ENCODE measurements around the gene SHISA3.

Gene SHISA3

DNA sequence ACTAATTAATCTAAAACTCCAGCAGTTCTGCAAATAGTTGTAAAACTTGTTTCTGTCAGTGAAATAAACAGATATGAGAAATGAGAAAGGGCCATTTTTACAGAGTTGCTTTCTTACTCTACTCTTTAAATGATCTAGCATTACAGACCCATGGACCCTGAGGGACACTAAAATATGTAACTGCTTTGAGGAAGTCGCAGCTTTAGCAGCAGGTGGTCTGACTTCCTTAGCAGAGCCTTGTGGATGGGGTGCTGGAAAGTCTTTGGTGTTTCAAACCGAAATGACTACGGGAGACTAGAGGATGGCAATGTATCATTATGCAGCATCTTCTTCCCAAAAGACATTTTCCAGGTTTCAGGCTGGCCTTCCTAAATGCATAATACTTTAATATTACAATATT lies 18.7 kb downstream of the SHISA3 start:
- no peak overlapping the region for H3K27ac ChIP-seq
- TF ChIP-seq ZFX (IDR thresholded peaks at IDR 0.05) (no peak), CTCF (conservative IDR thresholded peaks at IDR 0.05) (no peak)

DNA sequence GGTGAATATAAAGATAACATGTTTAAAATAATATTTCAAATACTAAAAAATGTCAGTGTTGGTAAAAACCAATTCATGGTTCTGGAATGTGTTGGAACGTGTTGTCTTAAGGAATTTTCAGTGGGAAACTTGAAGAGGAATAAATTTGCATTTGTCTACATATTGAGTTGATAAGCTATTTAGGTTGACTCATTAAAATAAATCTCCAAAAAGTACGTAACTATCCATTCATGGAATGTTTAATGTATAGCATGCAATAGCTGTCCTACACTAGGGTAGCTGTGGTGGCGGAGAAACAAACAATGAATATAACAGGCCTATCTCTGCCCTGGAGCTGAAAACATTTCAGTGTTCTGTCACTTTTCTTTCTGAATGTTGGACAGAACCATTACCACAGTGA lies 20.3 kb downstream of the SHISA3 start:
- no peak overlapping the region for H3K27ac ChIP-seq
- no peak for TF ChIP-seq CTCF (conservative IDR thresholded peaks at IDR 0.05)
- no peak for TF ChIP-seq ZFX (IDR thresholded peaks at IDR 0.05)

GRCh38 chr4:42420140-42420539 lies 22.9 kb downstream of the SHISA3 start:
- no peak overlapping the region for H3K27ac ChIP-seq
- TF ChIP-seq CTCF (conservative IDR thresholded peaks at IDR 0.05) (no peak), ZFX (IDR thresholded peaks at IDR 0.05) (no peak)

DNA sequence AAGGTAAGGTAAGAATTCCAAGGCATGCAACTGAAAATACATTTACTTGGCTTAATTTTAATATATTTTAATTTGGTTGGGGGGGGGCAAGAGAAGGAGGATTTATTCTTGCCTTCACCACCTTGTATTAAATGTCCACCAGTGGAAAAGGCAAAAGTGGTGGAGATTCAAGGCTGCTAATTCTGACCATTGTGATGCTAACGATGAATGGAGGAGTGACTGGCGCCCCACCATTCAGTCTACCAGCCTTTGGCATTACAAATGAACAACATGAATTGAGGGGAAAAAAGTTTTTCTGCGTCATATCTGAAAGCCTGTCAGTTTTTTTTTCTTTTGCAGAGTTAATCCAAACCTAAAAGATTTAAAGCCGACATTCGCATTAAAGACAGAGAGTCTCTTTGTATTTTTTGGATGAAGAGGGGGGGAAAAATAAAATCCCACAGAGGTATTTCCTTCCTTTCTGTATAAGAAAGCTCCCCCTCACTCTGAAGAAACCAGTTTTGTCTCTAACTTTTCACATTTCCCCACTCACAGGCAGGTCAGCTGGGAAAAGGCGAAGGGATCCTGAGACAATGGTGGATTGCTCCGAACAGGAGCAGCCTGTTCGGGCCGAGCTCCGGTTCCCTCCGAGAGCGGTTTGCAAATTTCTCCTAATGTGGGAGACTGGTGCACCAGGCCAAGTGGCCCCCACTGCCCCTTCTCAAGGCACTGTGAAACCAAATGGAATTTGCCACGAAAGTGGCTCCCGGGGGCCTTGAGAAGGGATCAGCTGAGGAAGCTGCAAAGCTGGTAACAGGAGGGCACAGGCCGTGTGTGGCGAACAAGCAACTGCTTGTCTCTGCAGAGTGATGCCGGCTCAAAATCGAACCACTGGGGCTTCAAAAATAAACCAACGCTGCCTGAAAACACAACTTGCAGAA lies 28.1 kb downstream of the SHISA3 start:
- TF ChIP-seq CTCF (conservative IDR thresholded peaks at IDR 0.05) = no peak
- TF ChIP-seq ZFX (IDR thresholded peaks at IDR 0.05) = no peak
- no peak overlapping the region for H3K27ac ChIP-seq

DNA sequence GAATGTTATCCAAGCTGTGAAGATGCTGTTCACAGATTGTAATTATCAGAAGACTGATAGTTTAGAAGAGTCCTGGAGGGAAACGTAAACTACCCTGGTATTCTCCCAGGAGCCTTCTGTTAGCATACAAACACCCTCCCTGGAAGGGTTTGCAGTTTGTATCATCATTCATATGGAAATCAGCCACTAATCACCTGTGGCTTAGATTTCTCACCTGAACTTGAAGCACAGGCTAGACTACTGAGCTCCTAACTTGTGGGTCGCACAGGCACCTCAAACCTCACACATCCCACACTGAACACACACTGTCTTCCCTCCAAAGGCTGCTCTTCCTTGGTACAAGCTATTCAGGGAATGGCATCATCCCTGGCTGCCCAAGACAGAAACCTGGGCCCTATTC lies 30.7 kb downstream of the SHISA3 start:
- TF ChIP-seq ZFX (IDR thresholded peaks at IDR 0.05) = no peak
- no peak for TF ChIP-seq CTCF (conservative IDR thresholded peaks at IDR 0.05)
- H3K27ac ChIP-seq = no peak overlapping the region

- TF ChIP-seq CTCF (conservative IDR thresholded peaks at IDR 0.05) (no peak), ZFX (IDR thresholded peaks at IDR 0.05) (no peak)
- H3K27ac ChIP-seq = no peak overlapping the region
These were observed 39.8 kb downstream of the SHISA3 start for GRCh38 chr4:42436928-42437565.

GRCh38 chr4:42440083-42440482 lies 42.8 kb downstream of the SHISA3 start:
- H3K27ac ChIP-seq = no peak overlapping the region

More at GRCh38 chr4:42440083-42440482, 42.8 kb downstream of the SHISA3 start:
- TF ChIP-seq ZFX (IDR thresholded peaks at IDR 0.05) (no peak), CTCF (conservative IDR thresholded peaks at IDR 0.05) (no peak)

Data from C4-2B (cell line).